ENCODE results near the gene RUVBL2.

- no peak for TF ChIP-seq POLR2A (IDR thresholded peaks at IDR 0.05; ENCODE audit: low read length)
- no peak for TF ChIP-seq GATA1 (IDR thresholded peaks at IDR 0.05; ENCODE audit: low read depth, low read length)
Measured at GRCh38 chr19:49014870-49015255, 21.2 kb downstream of the RUVBL2 start.

All from erythroblast (primary cell).